ENCODE results near the gene KCNG2. TPM values are rescaled to one million over a fixed set of nuclear protein-coding genes. Genes with fewer than 3 reads are reported as not detected.

Gene KCNG2
- total and polyA plus RNA-seq, 12 donors = 0.06 to 2.9 (median 0.50) TPM; not detected in 3

GRCh38 chr18:79781331-79781941, 16.3 kb upstream of the KCNG2 start:
- Histone ChIP-seq H3K27me3 (peaks cover 5% of the 10 kb centered on the region), H3K9me3 (replicated peaks in 1 of 3) (no peaks in the 10 kb centered on the region), H3K4me1 (replicated peaks in 1 of 2) (no peaks in the 10 kb centered on the region), H3K27ac (no peak overlapping the region), H3K36me3 (replicated peaks in 1 of 2) (no peaks in the 10 kb centered on the region), H3K4me3 (no peak overlapping the region)
- no peak for DNase-seq
- no peak for TF ChIP-seq POLR2A (IDR thresholded peaks at IDR 0.05)
- TF ChIP-seq, protein P1, sequence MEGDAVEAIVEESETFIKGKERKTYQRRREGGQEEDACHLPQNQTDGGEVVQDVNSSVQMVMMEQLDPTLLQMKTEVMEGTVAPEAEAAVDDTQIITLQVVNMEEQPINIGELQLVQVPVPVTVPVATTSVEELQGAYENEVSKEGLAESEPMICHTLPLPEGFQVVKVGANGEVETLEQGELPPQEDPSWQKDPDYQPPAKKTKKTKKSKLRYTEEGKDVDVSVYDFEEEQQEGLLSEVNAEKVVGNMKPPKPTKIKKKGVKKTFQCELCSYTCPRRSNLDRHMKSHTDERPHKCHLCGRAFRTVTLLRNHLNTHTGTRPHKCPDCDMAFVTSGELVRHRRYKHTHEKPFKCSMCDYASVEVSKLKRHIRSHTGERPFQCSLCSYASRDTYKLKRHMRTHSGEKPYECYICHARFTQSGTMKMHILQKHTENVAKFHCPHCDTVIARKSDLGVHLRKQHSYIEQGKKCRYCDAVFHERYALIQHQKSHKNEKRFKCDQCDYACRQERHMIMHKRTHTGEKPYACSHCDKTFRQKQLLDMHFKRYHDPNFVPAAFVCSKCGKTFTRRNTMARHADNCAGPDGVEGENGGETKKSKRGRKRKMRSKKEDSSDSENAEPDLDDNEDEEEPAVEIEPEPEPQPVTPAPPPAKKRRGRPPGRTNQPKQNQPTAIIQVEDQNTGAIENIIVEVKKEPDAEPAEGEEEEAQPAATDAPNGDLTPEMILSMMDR (IDR thresholded peaks at IDR 0.05) = no peak
- WGBS, 4 donors = 54 to 75% (median 69%) methylated on average over 4 to 17 of the region's 17 CpGs
- intact Hi-C loops (cut with DNase I) = no loop called here

- 87 to 94% (median 90%) methylated on average over 13 to 43 of the region's 43 CpGs for WGBS, 4 donors
- intact Hi-C loops (cut with DNase I) = no loop called here
- no peak for TF ChIP-seq POLR2A (IDR thresholded peaks at IDR 0.05)
- TF ChIP-seq, protein P1 (IDR thresholded peaks at IDR 0.05) = no peak
- peaks cover 18% of the 10 kb centered on the region for H3K27me3 ChIP-seq
- no peaks in the 10 kb centered on the region for H3K36me3 ChIP-seq (replicated peaks in 1 of 2)
- H3K9me3 ChIP-seq (replicated peaks in 1 of 3) = no peaks in the 10 kb centered on the region
- no peaks in the 10 kb centered on the region for H3K4me1 ChIP-seq (replicated peaks in 1 of 2)
- DNase-seq = no peak
- no peak overlapping the region for H3K4me3 ChIP-seq
- no peak overlapping the region for H3K27ac ChIP-seq
Observed at GRCh38 chr18:79782566-79783308, 15.0 kb upstream of the KCNG2 start.

GRCh38 chr18:79784071-79784913, 13.4 kb upstream of the KCNG2 start:
- TF ChIP-seq POLR2A (IDR thresholded peaks at IDR 0.05) = no peak
- TF ChIP-seq, protein P1 (IDR thresholded peaks at IDR 0.05) = no peak
- Histone ChIP-seq H3K27ac (no peak overlapping the region), H3K4me1 (replicated peaks in 1 of 2) (no peaks in the 10 kb centered on the region), H3K4me3 (no peak overlapping the region), H3K36me3 (replicated peaks in 1 of 2) (no peaks in the 10 kb centered on the region), H3K9me3 (replicated peaks in 1 of 3) (no peaks in the 10 kb centered on the region), H3K27me3 (peaks cover 31% of the 10 kb centered on the region)
- no peak for DNase-seq
- 80 to 85% (median 82%) methylated on average over 39 to 42 of the region's 42 CpGs for WGBS, 4 donors
- intact Hi-C loops (cut with DNase I) = no loop called here
